NB4 (cell line): Measurements from ENCODE around the gene RAB3IP.

ENCODE experiments used
- MYC ChIP-seq: IDR thresholded peaks from 2 replicates; pipeline ENCODE4 v1.6.1; 2011; ENCODE audit warnings: low read depth, low read length
- POLR2A ChIP-seq: IDR thresholded peaks from 2 replicates; pipeline ENCODE4 v1.6.1; 2011; ENCODE audit warnings: mild to moderate bottlenecking; ENCODE audit not compliant: insufficient read length; ENCODE audit errors: extremely low read depth
- TF ChIP-seq, protein P1 (sequence below): IDR thresholded peaks from one replicate; pipeline ENCODE4 v1.5.1; 2012; ENCODE audit warnings: low read depth, low read length
- TF ChIP-seq, protein P2 (sequence below): IDR thresholded peaks from 2 replicates; pipeline ENCODE4 v1.6.1; 2011; ENCODE audit warnings: low read depth, low read length

DNA sequence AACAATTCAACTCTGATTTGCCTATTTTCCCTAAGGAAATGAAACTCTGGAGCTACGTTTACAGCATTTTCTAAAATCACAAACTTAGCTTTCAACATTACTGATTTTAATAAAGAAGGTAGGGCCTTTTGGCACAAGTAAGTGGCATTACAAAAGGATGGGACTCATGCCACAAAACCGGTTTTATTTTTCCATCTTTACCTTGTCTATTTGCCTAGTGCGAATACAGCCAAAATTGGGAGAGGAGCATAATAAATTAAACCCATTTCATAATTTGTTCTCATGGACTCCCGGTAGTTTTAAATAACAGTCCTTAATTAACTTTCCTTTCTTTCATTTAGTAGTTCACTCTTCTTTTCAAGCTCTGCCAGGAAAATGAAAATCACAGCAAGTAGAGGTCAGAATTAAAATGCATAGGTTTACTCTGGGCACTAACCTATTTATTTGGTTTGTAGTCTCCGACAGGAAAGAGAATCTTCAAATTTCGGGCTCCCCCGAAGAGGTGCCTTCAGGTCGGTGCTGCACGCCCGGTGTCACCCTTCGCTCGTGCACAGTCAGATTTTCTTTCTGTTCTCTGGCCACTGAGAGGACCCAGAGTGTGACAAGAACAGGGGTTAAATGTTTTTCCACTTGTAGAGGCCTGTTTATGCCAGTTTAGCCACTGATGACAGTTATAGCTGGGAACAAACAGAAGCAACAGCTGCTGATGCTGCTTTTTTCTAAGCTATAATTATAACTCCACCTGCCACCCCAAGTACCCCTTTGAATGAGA lies 39.7 kb upstream of the RAB3IP start, which contains the start of gene BEST3:
- TF ChIP-seq, protein P1, sequence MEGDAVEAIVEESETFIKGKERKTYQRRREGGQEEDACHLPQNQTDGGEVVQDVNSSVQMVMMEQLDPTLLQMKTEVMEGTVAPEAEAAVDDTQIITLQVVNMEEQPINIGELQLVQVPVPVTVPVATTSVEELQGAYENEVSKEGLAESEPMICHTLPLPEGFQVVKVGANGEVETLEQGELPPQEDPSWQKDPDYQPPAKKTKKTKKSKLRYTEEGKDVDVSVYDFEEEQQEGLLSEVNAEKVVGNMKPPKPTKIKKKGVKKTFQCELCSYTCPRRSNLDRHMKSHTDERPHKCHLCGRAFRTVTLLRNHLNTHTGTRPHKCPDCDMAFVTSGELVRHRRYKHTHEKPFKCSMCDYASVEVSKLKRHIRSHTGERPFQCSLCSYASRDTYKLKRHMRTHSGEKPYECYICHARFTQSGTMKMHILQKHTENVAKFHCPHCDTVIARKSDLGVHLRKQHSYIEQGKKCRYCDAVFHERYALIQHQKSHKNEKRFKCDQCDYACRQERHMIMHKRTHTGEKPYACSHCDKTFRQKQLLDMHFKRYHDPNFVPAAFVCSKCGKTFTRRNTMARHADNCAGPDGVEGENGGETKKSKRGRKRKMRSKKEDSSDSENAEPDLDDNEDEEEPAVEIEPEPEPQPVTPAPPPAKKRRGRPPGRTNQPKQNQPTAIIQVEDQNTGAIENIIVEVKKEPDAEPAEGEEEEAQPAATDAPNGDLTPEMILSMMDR = no peak
- no peak for TF ChIP-seq POLR2A
- TF ChIP-seq, protein P2, sequence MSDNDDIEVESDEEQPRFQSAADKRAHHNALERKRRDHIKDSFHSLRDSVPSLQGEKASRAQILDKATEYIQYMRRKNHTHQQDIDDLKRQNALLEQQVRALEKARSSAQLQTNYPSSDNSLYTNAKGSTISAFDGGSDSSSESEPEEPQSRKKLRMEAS = no peak
- TF ChIP-seq MYC = no peak
